Ishikawa (cell line): ENCODE measurements around the gene FGD5.

Experiments used
- CEBPB ChIP-seq: IDR thresholded peaks from 2 replicates; pipeline ENCODE4 v1.6.1; 2012
- FOXM1 ChIP-seq: IDR thresholded peaks from 2 replicates; pipeline ENCODE4 v1.6.1; 2012; ENCODE audit warnings: low read depth, borderline replicate concordance
- RAD21 ChIP-seq: IDR thresholded peaks from 2 replicates; pipeline ENCODE4 v1.6.1; 2012; ENCODE audit warnings: low read depth
- TAF1 ChIP-seq: IDR thresholded peaks from 2 replicates; pipeline ENCODE4 v1.6.1; 2012; ENCODE audit warnings: low read depth, mild to moderate bottlenecking
- TCF12 ChIP-seq: IDR thresholded peaks from 2 replicates; pipeline ENCODE4 v1.6.1; 2012; ENCODE audit warnings: low read depth
- YY1 ChIP-seq: IDR thresholded peaks from 2 replicates; pipeline ENCODE4 v1.6.1; 2012; ENCODE audit warnings: low read depth
- TF ChIP-seq, protein P1 (sequence below): IDR thresholded peaks from 2 replicates; pipeline ENCODE4 v1.6.1; 2012
- TF ChIP-seq, protein P2 (sequence below): IDR thresholded peaks from 2 replicates; pipeline ENCODE4 v1.6.1; 2012; ENCODE audit warnings: low read depth, mild to moderate bottlenecking

DNA sequence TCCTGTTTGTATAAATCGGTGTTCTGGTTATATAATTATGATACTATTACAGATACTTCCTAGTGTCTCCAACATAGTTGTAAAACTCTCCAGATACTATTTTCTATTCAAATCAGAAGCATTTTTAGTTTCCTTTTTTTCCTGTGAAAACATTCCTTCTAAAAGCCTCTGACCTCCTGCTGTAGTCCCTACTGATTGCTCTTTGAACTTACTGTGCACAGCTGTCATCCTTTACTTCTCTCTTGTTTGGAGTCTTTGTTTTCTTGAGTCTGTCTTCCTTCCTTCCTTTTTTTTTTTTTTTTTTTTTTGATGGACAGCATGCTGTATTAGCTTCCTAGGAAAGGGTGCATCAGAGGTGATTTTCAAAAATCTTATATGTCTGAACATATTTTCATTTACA lies 157.6 kb downstream of the FGD5 start:
- TF ChIP-seq CEBPB: no peak
- TF ChIP-seq, protein P1, sequence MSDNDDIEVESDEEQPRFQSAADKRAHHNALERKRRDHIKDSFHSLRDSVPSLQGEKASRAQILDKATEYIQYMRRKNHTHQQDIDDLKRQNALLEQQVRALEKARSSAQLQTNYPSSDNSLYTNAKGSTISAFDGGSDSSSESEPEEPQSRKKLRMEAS: no peak
- no peak for TF ChIP-seq TAF1
- TF ChIP-seq, protein P2, sequence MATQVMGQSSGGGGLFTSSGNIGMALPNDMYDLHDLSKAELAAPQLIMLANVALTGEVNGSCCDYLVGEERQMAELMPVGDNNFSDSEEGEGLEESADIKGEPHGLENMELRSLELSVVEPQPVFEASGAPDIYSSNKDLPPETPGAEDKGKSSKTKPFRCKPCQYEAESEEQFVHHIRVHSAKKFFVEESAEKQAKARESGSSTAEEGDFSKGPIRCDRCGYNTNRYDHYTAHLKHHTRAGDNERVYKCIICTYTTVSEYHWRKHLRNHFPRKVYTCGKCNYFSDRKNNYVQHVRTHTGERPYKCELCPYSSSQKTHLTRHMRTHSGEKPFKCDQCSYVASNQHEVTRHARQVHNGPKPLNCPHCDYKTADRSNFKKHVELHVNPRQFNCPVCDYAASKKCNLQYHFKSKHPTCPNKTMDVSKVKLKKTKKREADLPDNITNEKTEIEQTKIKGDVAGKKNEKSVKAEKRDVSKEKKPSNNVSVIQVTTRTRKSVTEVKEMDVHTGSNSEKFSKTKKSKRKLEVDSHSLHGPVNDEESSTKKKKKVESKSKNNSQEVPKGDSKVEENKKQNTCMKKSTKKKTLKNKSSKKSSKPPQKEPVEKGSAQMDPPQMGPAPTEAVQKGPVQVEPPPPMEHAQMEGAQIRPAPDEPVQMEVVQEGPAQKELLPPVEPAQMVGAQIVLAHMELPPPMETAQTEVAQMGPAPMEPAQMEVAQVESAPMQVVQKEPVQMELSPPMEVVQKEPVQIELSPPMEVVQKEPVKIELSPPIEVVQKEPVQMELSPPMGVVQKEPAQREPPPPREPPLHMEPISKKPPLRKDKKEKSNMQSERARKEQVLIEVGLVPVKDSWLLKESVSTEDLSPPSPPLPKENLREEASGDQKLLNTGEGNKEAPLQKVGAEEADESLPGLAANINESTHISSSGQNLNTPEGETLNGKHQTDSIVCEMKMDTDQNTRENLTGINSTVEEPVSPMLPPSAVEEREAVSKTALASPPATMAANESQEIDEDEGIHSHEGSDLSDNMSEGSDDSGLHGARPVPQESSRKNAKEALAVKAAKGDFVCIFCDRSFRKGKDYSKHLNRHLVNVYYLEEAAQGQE: no peak
- TF ChIP-seq TCF12: no peak
- TF ChIP-seq FOXM1: no peak
- TF ChIP-seq YY1: no peak
- no peak for TF ChIP-seq RAD21
